Astrocyte (in vitro differentiated cells and primary cell): ENCODE data around the gene TMEM62.

ENCODE experiments used
- CTCF ChIP-seq: IDR thresholded peaks from 2 replicates; pipeline ENCODE4 v1.5.1; 2011; ENCODE audit warnings: low read depth, mild to moderate bottlenecking, inconsistent platforms, low read length, moderate library complexity; ENCODE audit not compliant: insufficient read depth
- EZH2 ChIP-seq: IDR thresholded peaks from 2 replicates; pipeline ENCODE4 v1.6.1; 2012; ENCODE audit warnings: mild to moderate bottlenecking, low read length, inconsistent platforms; ENCODE audit not compliant: insufficient read depth

- TF ChIP-seq CTCF = no peak
- TF ChIP-seq EZH2 = no peak
Observed at GRCh38 chr15:43184407-43185124, 51.2 kb downstream of the TMEM62 start.
